Stimulated activated CD8-positive, alpha-beta memory T cell treated with anti-CD3 and anti-CD28 coated beads, Interleukin-7, amount 100 ng/mL, for 1 hour (primary cell): Measurements from ENCODE around the gene RNASE13.

Experiments
- DNase-seq, 2 donors: peaks; one replicate each; pipeline ENCODE4 v3.0.0-alpha.2; 2020; ENCODE audit warnings: low read depth in 2 of 2

Gene RNASE13, protein sequence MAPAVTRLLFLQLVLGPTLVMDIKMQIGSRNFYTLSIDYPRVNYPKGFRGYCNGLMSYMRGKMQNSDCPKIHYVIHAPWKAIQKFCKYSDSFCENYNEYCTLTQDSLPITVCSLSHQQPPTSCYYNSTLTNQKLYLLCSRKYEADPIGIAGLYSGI

DNA sequence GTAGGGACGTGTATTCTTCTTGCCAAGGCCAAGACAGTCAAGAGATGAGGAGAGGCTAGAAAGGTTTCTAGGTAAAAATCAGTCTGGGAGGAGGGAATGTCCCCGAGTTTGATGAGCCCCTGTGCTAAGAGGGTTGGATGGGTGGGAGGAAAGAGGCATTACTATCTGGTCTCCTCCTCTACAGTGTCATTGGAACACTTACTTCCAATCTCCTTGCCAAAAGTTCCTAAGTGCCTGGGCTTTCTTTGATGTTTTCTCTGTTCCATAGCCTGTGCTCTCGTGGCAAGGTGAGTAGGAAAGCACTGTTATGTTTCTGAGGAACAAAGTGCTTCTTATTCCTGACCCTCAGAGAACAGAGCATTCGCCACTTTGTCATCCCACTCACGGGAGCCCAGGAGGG is at the start of gene RNASE13:
RNASE13 (minus strand) TSS at position 101 of the 400 bp plus-strand sequence. CDS start 519 bp downstream, outside the sequence.
- no peak for DNase-seq

DNA sequence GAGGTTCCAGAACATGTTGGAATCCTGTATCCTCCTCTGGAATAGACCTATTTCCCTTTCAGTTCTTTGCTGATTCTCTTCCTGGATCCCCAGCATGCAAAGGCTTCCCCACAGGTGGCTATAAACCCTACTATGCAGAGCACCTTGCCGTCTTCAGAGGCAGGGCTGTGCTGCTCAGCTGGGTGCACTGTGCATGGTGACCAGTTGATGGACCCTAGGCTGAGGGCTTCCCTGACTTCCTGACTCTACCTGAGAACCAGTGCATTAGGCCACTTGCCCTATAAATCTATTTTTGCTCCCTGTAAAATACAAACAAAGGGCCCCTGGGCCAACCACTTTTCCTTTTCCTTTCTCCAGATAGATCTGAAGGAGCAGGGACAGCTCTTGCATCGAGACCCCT is 49.8 kb upstream of the RNASE13 start:
- DNase-seq, result no peak

DNA sequence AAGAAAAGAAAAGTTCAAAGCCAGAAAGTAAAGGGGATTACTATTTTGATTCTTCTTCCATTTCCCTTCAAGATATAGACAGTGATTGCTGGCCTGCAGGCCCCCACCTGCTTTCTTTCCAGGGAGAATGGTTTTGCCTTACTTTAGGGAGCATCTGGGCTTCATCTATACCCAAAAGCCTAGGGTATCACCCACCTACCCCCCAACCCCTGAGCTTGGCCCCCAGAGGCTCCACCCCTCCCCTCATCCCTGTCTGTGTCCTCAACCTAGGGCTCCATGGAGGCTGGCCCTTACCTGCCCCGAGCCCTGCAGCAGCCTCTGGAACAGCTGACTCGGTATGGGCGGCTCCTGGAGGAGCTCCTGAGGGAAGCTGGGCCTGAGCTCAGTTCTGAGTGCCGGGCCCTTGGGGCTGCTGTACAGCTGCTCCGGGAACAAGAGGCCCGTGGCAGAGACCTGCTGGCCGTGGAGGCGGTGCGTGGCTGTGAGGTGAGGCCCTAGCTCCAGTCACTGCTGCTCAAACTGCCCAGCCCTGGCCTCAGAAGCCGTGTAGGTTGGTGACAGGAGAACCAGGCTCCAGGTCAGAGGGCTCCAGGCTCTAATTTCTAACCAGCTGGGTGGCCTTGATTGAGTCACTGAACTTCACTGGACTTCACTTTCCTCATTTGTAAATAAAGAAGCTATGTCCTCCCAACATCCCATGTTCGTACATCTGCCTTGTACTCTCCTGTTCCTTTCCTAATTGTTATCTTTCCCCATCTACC is 49.1 kb upstream of the RNASE13 start:
- no peak for DNase-seq

DNA sequence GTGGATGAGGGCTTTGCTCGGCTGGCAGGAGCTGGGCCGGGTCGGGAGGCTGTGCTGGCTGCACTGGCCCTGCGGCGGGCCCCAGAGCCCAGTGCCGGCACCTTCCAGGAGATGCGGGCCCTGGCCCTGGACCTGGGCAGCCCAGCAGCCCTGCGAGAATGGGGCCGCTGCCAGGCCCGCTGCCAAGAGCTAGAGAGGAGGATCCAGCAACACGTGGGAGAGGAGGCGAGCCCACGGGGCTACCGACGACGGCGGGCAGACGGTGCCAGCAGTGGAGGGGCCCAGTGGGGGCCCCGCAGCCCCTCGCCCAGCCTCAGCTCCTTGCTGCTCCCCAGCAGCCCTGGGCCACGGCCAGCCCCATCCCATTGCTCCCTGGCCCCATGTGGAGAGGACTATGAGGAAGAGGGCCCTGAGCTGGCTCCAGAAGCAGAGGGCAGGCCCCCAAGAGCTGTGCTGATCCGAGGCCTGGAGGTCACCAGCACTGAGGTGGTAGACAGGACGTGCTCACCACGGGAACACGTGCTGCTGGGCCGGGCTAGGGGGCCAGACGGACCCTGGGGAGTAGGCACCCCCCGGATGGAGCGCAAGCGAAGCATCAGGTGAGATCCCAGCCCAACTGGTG is 47.0 kb upstream of the RNASE13 start:
- no peak for DNase-seq

DNA sequence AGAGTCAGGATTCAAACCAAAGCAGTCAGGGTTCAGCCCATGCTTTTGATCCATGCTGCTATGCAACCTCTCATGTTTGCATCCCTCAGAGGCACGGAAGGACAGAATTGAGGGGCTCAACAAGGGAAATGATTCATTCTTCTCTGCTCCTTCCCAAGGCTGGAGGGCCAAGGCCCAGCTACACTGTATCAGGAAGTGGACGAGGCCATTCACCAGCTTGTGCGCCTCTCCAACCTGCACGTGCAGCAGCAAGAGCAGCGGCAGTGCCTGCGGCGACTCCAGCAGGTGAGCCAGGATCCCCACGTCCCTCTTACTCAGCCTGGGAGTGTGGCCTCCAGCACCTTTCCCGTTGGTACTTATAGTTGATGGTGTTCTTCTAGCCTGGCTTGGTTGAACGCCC is 44.1 kb upstream of the RNASE13 start:
- DNase-seq, result no peak

DNA sequence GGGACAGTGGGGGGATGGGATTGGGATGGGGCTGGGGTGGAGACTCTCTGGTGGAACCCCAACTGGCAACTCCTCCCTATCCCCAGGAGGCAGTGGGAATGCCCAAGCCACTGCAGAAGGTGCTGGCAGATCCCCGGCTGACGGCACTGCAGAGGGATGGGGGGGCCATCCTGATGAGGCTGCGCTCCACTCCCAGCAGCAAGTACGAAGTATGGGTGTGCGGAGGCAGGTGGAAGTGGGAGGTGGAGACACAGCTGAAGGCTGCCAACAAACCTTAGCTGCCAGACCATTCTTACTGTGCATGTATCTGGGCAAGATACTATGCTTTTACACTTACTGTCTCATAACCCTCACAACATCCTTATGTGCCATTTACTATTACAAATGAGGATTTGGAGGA is 43.7 kb upstream of the RNASE13 start:
- no peak for DNase-seq

DNA sequence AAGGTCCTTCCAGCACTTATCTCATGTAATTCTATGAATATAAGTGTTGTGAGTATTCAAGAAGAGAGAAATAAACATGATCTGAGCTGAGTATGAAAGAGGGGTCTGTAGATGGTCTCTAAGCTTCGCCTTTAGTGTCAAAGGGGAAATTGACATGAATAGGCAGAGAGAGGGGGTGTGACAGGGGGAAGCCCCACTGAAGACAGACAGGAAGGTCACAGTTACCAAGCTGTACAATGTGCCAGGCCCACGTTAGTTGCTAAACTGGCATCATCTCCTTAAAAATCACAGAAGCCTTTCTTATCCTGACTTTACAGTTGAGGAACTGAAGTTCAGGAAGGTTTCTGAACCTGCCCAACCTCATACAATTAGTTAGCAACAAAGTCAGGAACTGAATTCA is 43.1 kb upstream of the RNASE13 start:
- no peak for DNase-seq

DNA sequence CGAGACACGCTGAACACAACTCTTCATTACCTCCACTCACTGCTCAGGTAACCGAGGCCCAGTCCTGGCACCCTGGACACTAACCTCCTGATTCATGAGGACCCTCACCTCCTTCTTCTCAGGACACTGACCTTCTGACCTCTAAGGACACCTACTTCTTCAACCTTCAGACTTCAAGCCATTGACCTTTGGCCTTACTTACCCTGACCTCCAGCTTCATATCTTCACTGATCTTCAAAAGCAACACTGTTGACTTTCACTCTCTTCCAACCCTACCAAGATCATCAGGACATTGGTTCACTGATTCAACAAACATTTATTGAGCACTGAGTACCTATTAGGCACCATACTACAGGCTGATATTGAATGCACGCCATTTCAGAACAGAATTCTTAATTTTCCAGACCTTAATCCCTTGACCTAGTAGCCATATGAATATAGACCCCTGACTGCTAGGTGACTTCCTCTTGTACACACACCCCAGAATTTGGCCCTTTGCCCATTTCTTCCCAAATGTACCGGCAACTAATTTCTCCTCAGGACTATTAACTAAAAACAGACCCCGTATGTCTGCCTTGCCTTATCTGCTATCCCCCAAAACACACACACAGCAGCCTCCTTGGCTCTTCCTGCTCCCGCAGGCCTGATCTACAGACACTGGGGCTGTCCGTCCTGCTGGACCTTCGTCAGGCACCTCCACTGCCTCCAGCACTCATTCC is 41.3 kb upstream of the RNASE13 start:
- no peak for DNase-seq

DNA sequence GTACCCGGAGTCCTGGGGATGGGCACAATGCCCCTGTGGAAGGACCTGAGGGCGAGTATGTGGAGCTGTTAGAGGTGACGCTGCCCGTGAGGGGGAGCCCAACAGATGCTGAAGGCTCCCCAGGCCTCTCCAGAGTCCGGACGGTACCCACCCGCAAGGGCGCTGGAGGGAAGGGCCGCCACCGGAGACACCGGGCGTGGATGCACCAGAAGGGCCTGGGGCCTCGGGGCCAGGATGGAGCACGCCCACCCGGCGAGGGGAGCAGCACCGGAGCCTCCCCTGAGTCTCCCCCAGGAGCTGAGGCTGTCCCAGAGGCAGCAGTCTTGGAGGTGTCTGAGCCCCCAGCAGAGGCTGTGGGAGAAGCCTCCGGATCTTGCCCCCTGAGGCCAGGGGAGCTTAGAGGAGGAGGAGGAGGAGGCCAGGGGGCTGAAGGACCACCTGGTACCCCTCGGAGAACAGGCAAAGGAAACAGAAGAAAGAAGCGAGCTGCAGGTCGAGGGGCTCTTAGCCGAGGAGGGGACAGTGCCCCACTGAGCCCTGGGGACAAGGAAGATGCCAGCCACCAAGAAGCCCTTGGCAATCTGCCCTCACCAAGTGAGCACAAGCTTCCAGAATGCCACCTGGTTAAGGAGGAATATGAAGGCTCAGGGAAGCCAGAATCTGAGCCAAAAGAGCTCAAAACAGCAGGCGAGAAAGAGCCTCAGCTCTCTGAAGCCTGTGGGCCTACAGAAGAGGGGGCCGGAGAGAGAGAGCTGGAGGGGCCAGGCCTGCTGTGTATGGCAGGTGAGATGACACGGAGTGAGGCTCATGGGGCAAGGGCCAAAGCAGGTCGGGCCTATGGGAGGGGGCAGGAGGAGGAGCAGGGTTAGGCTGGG is 40.0 kb upstream of the RNASE13 start:
- DNase-seq, result no peak

DNA sequence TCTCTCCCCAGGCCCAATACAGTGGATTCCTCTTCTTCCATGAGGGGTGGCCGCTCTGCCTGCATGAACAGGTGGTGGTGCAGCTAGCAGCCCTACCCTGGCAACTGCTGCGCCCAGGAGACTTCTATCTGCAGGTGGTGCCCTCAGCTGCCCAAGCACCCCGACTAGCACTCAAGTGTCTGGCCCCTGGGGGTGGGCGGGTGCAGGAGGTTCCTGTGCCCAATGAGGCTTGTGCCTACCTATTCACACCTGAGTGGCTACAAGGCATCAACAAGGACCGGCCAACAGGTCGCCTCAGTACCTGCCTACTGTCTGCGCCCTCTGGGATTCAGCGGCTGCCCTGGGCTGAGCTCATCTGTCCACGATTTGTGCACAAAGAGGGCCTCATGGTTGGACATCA is 39.3 kb upstream of the RNASE13 start:
- no peak for DNase-seq

DNA sequence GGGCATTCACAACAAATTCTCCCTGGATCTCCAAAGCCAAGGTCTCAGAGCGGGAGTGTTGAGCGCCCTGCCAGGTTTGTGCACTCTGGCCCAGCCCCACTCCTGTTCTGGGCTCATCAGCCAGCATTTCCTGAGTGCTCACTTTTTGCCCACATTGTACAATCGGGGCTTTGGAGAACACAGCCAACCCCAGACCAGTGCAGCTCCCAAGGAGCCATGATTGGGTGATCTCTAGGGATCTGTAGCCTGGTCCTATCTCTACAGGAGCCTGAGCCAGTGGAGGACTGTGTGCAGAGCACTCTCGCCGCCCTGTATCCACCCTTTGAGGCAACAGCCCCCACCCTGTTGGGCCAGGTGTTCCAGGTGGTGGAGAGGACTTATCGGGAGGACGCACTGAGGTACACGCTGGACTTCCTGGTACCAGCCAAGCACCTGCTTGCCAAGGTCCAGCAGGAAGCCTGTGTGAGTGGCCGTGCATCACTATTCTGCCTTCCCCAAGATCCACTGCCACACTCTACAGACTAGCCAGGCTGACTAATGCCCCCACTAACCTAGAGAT is 38.3 kb upstream of the RNASE13 start:
- DNase-seq, result no peak

DNA sequence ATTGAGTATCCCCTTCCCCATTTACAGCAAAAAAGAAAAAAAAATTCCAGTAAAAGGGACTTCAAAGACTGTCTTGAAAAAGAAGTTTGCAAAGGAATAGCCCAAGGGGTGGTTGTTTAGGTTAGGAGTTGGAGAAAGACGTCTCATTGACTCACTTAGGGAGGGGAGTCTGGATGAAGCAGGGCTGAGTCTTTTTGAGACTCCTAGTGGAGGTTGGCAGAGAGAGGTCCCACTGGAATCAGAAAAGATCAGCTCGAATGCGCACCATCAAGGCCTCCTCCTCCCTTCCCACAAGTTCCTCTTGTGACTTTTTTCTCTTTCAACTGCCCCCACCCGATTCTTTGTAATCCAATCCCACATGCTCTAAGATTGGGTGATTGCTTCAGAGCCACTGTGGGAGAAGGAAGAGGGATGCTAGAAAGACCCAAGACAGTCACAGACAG is 37.4 kb upstream of the RNASE13 start:
- no peak for DNase-seq

DNA sequence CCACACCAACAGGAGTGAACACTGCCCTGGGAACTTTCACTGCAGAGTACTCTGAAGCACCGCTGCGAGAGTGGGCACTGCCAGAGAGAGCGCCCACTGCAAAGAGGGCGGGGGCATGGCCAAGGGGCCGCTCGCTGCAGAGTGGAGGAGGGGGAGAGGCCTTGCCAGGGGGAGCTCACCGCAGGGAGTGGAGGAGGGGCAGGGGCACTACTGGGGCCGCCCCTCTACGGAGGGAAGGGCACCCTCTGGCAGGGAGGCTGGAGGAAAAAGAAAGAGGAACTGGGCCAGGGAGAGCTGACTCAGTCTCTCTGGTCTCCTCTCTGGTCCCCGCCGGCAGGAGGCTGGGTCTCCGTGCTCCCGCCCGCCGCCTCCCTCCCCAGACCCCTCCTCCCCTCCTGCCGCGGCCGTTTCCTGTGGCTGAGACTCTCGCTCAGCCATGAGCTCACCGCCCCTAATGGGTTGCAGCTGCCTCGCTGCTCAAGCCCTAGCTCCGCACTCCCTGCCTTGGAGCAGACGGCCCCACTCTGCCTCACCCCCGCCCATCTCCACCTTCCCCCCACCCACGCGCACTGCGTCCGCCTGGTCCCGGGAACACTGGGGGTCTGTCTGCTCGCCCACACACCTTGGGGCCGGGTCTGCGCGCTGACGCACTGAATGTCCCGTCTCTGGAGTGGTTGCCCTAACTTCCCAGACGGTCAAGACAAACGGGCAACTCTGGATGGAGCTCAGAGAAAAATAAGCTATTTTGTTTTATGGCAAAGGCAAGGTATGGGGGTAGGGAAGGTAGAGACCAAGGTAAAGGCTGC is 36.8 kb upstream of the RNASE13 start:
- no peak for DNase-seq

DNA sequence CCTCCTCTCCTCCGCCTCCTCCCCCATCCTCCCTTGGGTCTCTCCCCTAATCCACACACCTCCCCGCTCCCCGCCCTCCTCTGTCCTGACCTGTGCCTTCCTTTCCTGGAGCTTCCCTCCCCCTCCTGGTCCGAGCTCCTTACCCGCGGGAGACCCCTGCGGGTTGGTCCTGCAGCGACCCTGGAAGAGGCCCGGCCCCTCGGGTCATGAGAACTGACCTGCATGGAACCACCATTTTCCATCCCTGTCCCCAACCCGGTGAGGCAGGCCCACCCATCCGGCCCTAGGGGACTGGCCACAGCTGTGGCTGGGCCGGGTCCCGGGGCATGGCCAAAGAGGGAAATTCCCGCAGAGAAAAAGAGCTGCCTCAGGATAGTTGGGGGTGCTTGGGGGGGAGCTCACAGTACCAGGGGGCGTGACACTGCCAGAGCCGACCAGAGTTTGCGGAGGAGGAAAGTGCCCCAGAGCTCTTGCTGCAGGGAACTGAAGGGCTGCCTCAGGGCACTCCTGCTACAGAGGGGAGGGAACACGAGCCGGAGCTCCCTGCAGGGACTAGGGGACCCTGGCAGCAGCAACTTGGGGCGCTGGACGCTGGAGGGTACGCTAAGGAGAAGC is 36.1 kb upstream of the RNASE13 start:
- DNase-seq, result no peak

DNA sequence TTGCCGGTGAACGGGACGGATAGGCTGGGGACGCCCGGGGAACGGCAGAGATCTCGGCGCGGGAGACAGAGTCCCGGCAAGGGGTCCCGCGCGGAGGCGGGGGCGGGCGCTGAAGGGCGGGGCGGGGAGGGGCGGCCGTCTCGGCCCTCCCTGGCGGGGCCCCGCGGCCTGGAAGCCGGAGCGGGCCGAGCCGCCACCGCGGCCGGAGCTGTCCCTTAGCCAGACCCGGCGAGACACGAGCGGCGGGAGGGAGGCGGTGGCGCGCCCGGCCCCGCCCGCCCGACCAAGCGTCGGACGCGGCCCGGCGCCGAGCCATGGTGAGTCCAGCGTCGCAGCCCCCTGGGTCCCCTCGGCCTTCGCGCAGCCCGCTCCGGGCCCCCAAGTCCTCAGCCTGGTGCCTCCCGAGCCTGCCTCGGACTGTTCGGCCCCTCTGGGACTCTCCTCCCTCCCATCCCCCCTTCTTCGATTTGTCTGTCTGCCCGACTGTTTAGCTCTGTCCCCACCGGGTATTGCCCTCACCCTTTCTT is 35.5 kb upstream of the RNASE13 start, which contains the start of gene ARHGEF40:
ARHGEF40 (plus strand) TSS at position 222 of the 527 bp plus-strand sequence; CDS start at position 315, 93 bp downstream.
- DNase-seq, result no peak

DNA sequence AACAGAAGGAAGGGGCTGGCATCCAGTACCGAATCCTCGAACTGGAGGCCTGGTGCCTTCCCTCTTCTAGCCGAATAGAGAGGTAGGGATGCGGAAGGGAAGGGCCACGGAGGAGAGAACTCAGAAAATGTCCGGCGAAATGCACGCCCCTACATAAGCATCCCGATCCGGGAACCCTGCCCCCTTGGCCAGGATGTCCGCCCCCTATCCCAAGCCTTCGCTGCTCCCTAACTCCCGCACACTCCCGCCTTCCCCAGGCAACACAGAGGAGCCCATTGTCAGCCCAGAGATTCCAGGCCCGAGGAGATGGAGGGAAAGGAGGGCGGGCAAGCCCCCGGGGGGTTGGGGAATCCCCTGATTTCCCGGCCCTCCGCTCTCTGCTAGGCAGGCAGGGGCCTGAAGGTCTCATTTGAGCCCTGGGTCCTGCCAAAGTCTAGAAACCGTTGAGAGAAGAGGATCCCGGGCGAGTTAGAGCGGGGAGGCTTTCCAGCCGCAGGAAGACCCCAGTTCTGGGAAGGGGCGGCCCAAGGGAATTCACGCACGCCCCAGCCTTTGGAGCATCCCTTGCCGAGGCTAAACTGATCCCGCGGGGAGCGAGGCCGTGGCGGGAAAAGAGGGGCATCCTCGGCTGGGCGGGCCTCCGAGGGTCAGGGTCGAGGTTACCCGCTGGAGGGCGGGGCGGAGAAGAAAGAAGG is 34.9 kb upstream of the RNASE13 start:
- DNase-seq, result no peak

DNA sequence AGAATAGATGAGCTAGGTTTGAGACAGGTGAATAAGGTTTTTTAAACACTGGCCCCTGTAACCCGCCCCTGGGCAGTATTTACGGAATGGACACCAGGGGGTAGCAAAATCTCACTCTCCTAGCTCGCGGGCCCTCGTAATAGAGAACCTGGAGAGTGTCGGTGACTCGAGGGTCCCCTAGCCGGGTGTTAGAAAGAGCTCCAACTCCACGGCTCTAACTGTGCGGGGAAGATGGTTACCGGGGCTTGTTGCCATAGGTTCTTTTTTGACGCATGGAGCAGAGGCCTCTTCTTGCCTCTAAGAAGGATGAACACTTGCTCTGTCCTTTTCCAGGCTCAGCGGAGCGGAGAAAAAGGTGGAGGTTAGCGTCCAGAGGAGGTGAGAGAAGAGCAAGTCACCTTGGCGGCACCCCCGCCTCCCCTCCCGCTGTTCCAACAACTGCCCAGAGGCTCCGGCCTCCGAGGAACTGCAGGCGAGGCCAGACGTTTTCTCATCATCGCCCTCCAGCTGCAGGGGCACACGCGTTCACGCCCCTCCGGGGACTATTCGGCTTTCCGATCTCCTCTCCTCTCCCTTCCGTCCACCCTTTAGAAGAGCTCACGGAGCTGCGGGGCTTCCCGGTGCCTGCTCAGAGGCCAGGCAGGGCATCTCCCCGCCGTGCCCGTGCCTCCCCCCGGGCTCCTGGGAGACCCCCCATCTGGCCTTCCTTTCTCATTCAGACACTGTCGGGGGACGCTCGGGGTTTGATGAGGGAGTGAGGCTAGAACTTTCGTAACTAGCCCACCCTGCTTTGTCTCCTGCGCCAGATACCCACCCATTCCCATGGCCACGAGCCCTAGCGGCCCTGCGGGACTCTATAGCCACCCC is 34.1 kb upstream of the RNASE13 start:
- DNase-seq, result no peak
